Neural progenitor cell (in vitro differentiated cells): Measurements from ENCODE around the gene PDE6B. TPM values are rescaled to one million over a fixed set of nuclear protein-coding genes. Genes with fewer than 3 reads are reported as not detected.

ENCODE experiments used
- DNase-seq: peaks from one replicate; pipeline ENCODE4 v3.0.0-alpha.2; 2016; ENCODE audit warnings: low spot score
- H2AFZ ChIP-seq: fragments of 200-600 bp; sonication (generic); replicated peaks from 2 replicates; pipeline ENCODE4 v1.6.1; 2016; ENCODE audit warnings: antibody characterized with exemption
- H3F3A ChIP-seq: fragments of 200-600 bp; sonication (generic); 2 replicates; pipeline ENCODE4 v1.6.1; 2016; ENCODE audit warnings: antibody characterized with exemption, low read depth
- H3K27ac ChIP-seq: fragments of 200-600 bp; sonication (generic); 2 replicates; pipeline ENCODE4 v1.5.1; 2016; ENCODE audit warnings: mild to moderate bottlenecking
- H3K27me3 ChIP-seq: fragments of 200-600 bp; sonication (generic); 2 replicates; pipeline ENCODE4 v1.6.1; 2016; ENCODE audit warnings: mild to moderate bottlenecking, moderate library complexity
- H3K36me3 ChIP-seq: fragments of 200-600 bp; sonication (generic); 2 replicates; pipeline ENCODE4 v1.5.1; 2016
- H3K4me1 ChIP-seq: fragments of 200-600 bp; sonication (generic); 2 replicates; pipeline ENCODE4 v1.6.1; 2016; ENCODE audit warnings: mixed run types
- H3K4me2 ChIP-seq: fragments of 200-600 bp; sonication (generic); 2 replicates; pipeline ENCODE4 v1.6.1; 2016
- H3K4me3 ChIP-seq: fragments of 200-600 bp; sonication (generic); 2 replicates; pipeline ENCODE4 v1.5.1; 2016
- H3K79me2 ChIP-seq: fragments of 200-600 bp; sonication (generic); 2 replicates; pipeline ENCODE4 v1.6.1; 2016; ENCODE audit warnings: low read depth
- H3K9ac ChIP-seq: fragments of 200-600 bp; sonication (generic); 2 replicates; pipeline ENCODE4 v1.6.1; 2016
- H3K9me3 ChIP-seq: fragments of 200-600 bp; sonication (generic); 2 replicates; pipeline ENCODE4 v1.5.1; 2016; ENCODE audit warnings: low read depth
- H4K20me1 ChIP-seq: fragments of 200-600 bp; sonication (generic); 2 replicates; pipeline ENCODE4 v1.6.1; 2016; ENCODE audit warnings: low read depth
- H3K27ac Mint-ChIP-seq: 3 replicates; pipeline ENCODE4 v1.8.0; 2021; ENCODE audit warnings: mixed read lengths
- H3K27me3 Mint-ChIP-seq: 2 replicates; pipeline ENCODE4 v1.8.0; 2022; ENCODE audit warnings: low read depth, mild to moderate bottlenecking, inconsistent platforms, moderate library complexity, mixed read lengths; ENCODE audit not compliant: insufficient read depth
- H3K36me3 Mint-ChIP-seq: 3 replicates; pipeline ENCODE4 v1.8.0; 2021; ENCODE audit warnings: mixed read lengths
- H3K4me1 Mint-ChIP-seq: 3 replicates; pipeline ENCODE4 v1.8.0; 2021; ENCODE audit warnings: mixed read lengths
- H3K4me3 Mint-ChIP-seq: 3 replicates; pipeline ENCODE4 v1.8.0; 2021; ENCODE audit warnings: mild to moderate bottlenecking, moderate library complexity, mixed read lengths
- H3K9me3 Mint-ChIP-seq: 3 replicates; pipeline ENCODE4 v1.8.0; 2020; ENCODE audit warnings: mixed read lengths
- CTCF ChIP-seq: fragments of 200-600 bp; sonication (generic); IDR thresholded peaks from 2 replicates; pipeline ENCODE4 v1.5.1; 2017; ENCODE audit warnings: antibody characterized with exemption, mild to moderate bottlenecking
- EZH2 ChIP-seq: fragments of 200-600 bp; sonication (generic); IDR thresholded peaks from 2 replicates; pipeline ENCODE4 v1.6.1; 2017; ENCODE audit warnings: antibody characterized with exemption, mild to moderate bottlenecking, moderate library complexity
- EZH2phosphoT487 ChIP-seq: fragments of 200-600 bp; sonication (generic); IDR thresholded peaks from 2 replicates; pipeline ENCODE4 v1.6.1; 2017; ENCODE audit warnings: antibody characterized with exemption
- total RNA-seq: library from RNA; depleted of rRNA; stranded (reverse); fragments of >200 nt; gene quantifications from 2 replicates; pipeline ENCODE4 v1.2.3, GENCODE V29; 2015; ENCODE audit warnings: low replicate concordance

Gene PDE6B
- total RNA-seq, 1 donor from 2014 or later: 4.3 TPM

- DNase-seq: peak; percentile 83
- Mint-ChIP-seq H3K9me3 (no peaks in the 10 kb centered on the region), H3K4me1 (no peaks in the 10 kb centered on the region), H3K27ac (no peak overlapping the region), H3K27me3 (peaks cover 13% of the 10 kb centered on the region), H3K36me3 (no peaks in the 10 kb centered on the region), H3K4me3 (peak overlapping the region; percentile 74)
- H3K79me2 ChIP-seq: no peaks in the 10 kb centered on the region
- H4K20me1 ChIP-seq: no peaks in the 10 kb centered on the region
- H3K4me3 ChIP-seq: peak overlapping the region; percentile 63
- H3K9me3 ChIP-seq: no peaks in the 10 kb centered on the region
- H3K4me2 ChIP-seq: peak overlapping the region; percentile 78
- peak overlapping the region; percentile 1 for H3K9ac ChIP-seq
- TF ChIP-seq EZH2phosphoT487 (no peak), EZH2 (no peak), CTCF (peak; percentile 51)
- no peaks in the 10 kb centered on the region for H3K27me3 ChIP-seq
- no peaks in the 10 kb centered on the region for H3K36me3 ChIP-seq
- no peak overlapping the region for H3K27ac ChIP-seq
- H3K4me1 ChIP-seq: peaks cover 5% of the 10 kb centered on the region
- peaks cover 5% of the 10 kb centered on the region for H3F3A ChIP-seq
- peak overlapping the region; percentile 43 for H2AFZ ChIP-seq
Measured at GRCh38 chr4:663438-664428, 38.4 kb downstream of the PDE6B start.

GRCh38 chr4:664713-665231 lies 39.4 kb downstream of the PDE6B start:
- no peaks in the 10 kb centered on the region for H3K4me1 Mint-ChIP-seq
- H4K20me1 ChIP-seq: no peaks in the 10 kb centered on the region
- no peak overlapping the region for H3K27ac ChIP-seq
- H3K4me3 Mint-ChIP-seq: peak overlapping the region; percentile 73
- peaks cover 5% of the 10 kb centered on the region for H3K4me1 ChIP-seq
- no peaks in the 10 kb centered on the region for H3K36me3 Mint-ChIP-seq
- H3K9me3 Mint-ChIP-seq: no peaks in the 10 kb centered on the region
- peaks cover 13% of the 10 kb centered on the region for H3K27me3 Mint-ChIP-seq
- H3K4me2 ChIP-seq: peak overlapping the region; percentile 78
- no peaks in the 10 kb centered on the region for H3K79me2 ChIP-seq
- no peak overlapping the region for H3K4me3 ChIP-seq
- no peaks in the 10 kb centered on the region for H3K27me3 ChIP-seq
- TF ChIP-seq CTCF (no peak), EZH2 (no peak), EZH2phosphoT487 (no peak)
- H2AFZ ChIP-seq: no peak overlapping the region
- H3K9ac ChIP-seq: no peak overlapping the region
- no peaks in the 10 kb centered on the region for H3F3A ChIP-seq
- no peaks in the 10 kb centered on the region for H3K36me3 ChIP-seq
- DNase-seq: no peak
- H3K9me3 ChIP-seq: no peaks in the 10 kb centered on the region
- H3K27ac Mint-ChIP-seq: no peak overlapping the region

- Histone ChIP-seq H2AFZ (no peak overlapping the region), H3K36me3 (no peaks in the 10 kb centered on the region), H3K9me3 (no peaks in the 10 kb centered on the region), H3K27me3 (no peaks in the 10 kb centered on the region), H3K4me3 (no peak overlapping the region), H3K79me2 (no peaks in the 10 kb centered on the region), H4K20me1 (no peaks in the 10 kb centered on the region), H3K4me2 (no peak overlapping the region), H3F3A (no peaks in the 10 kb centered on the region), H3K4me1 (peaks cover 5% of the 10 kb centered on the region), H3K27ac (no peak overlapping the region), H3K9ac (no peak overlapping the region)
- peak overlapping the region; percentile 65 for H3K4me3 Mint-ChIP-seq
- no peaks in the 10 kb centered on the region for H3K9me3 Mint-ChIP-seq
- H3K36me3 Mint-ChIP-seq: peaks cover 2% of the 10 kb centered on the region
- no peak for TF ChIP-seq EZH2phosphoT487
- TF ChIP-seq EZH2: no peak
- H3K27me3 Mint-ChIP-seq: peaks cover 9% of the 10 kb centered on the region
- no peak for DNase-seq
- no peak overlapping the region for H3K27ac Mint-ChIP-seq
- no peaks in the 10 kb centered on the region for H3K4me1 Mint-ChIP-seq
Measured at GRCh38 chr4:665381-665750, 40.0 kb downstream of the PDE6B start.
